DMS 273 treated with DMSO at 0.1 percent for 48 hours (cell line): ENCODE data around the gene SZRD1.

Experiments used
- DNase-seq: peaks from one replicate; lab custom pipeline; 2025; lab: John Stamatoyannopoulos, UW

The SZRD1 gene

DNA sequence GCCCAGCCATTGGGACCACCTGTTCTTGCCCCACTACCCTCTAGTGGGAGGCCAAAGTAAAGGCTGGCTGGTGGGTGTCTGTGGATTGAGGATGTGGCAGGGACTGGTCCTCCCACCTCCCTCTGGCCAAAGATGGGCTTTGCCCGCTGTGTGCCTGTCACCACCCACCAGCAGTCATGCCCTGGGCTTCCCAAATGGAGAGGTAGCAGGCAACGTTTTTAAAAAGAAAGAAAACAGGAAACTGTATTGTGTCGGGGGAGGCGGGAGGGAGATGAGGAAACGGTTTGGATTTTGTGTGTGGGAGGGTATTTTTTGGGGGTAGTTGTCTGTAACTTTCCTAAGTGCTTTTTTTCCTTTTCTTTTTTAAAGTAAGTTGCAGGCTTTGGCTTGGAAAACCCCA lies 30.1 kb downstream of the SZRD1 start:
- DNase-seq: no peak

DNA sequence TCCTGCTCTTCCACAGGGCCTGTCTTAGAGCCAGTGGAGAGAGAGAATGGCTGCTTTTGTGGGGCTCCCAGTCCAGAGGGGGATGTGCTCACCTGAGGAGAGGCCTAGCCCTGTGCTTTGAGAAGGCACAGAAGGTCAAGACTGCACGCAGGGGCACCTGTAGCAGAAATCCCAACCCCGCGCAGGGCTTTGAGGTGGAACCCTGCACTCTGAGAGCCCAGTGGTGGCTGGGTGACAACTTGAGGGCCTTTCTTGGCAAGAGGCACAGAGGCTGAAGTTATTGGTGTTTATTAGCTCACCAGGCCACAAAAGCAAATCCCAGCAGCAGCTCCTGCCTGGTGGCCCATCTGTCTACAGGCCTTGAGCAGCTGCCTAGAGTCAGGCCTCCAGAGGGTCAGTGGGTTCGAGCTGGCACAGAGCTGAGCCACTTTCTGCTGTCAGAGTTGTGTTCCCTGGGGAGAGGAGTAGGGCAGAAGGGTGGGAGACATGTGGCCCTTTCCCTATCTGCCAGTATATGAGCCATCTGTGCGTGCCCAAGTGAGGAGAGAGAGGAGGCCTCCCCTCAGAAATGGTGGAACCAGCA lies 31.4 kb downstream of the SZRD1 start:
- peak; percentile 97 for DNase-seq

DNA sequence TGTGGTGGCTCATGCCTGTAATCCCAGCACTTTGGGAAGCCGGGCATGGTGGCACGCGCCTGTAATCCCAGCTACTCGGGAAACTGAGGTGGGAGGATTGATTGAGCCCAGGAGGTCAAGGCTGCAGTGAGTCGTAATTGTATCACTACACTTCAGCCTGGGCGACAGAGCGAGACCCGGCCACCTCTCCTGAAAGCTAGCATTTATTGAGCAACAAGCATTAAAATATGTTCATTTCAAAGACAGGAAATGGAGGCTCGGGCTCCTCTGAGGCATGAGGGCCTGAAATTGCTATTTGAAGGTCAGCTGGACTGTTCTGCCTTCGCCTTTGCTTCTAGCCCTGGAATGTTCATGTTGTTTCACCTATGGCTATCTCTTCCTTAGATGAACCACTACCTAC lies 35.7 kb downstream of the SZRD1 start:
- no peak for DNase-seq

DNA sequence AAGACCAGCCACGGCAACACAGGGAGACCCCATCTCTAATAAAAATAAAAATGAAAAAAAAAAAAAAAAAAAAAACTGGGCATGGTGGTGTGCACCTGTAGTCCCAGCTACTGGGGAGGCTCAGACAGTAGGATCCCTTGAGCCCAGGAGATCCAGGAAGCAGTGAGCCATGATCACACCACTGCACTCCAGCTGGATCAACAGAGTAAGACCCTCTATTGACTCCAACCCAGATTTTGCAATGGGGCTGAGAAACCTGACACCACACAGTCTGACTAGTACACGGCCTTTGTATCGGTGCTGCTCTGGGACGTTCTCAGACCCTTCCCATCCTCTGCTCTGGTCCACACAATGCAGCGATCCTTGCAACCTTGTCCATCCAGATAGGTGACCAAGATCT lies 38.4 kb downstream of the SZRD1 start:
- DNase-seq: no peak

DNA sequence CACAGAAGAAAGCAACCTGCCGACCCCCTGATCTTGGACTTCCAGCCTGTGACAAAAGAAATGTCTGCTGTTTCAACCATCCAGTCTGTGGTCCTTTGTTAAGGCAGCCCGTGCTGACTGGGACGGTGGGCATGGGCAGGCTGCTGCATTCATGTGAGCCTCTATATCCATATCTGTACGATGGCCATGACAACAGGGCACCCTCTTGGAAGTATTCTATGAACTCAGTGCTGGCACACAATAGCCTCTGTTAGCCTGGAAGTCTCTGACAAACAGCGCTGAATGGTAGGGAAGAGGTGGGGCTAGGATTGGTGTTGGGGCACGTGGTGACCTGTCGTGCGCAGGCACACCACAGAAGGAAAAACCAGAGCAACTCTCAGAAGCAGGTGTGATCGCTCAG lies 39.8 kb downstream of the SZRD1 start:
- DNase-seq: no peak

DNA sequence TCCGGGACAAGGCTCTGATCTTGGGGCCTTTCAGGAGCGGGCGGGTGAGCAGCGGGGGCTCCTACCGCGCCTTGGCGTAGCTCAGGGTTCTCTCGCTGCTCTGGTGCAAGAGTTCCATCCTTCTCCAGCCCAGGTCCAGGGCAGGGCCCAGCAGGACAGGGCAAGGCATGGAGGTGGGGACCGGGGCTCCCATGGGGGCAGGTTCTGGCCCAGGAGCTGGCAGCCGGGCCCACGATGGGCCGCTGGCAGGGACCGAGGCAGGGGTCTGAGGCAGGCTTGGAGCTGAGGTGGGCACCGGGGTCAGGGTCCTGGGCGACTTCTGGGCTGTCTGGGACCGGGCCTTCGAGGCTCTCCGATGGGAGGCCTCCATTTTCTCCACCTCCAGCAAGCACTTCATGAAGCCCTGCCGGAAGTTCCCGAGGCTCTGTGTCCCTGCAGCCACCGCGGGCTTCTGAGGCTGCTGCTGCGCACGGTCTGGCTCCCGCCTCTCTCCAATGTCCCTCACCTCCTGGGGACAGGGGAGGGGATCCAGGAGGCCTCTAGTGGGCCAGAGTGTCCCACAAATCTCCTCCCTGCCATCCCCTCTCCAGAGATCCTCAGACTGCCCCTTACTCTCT lies 42.6 kb downstream of the SZRD1 start:
- DNase-seq: no peak

DNA sequence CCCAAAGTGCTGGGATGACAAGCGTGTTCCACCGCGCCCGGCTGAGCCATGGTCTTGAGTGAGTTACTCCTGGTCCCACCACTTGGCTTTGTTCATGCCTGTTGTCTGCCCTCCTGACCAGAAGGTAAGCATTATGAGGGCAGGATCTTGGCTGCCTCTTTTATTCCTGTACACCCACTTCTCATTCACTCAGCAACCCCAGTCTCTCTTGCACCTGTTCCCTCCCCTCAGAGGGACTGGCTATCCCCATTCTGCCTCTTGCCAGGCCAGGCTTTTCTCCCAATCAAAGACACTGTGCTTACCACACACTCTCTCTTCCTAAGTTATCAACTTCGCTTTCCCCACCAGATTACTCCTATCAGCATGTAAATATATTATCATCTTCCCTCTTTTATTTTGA lies 43.8 kb downstream of the SZRD1 start:
- DNase-seq: no peak

DNA sequence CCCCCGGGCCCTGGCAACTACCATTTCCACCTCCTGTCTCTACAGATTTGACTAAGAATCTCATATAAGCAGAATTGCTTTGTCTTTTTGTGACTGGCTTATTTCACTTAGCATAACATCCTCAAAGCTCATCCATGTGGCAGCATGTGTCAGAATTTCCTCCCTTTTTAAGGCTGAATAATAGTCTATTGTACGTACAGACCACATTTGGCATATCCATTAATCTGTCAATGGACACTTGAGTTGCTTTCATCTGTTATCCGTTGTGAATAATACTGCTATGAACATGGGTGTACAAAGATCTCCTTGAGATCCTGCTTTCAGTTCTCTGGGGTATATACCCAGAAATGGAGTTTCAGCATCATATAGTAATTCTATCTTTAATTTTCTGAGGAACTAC lies 46.1 kb downstream of the SZRD1 start:
- DNase-seq: no peak

DNA sequence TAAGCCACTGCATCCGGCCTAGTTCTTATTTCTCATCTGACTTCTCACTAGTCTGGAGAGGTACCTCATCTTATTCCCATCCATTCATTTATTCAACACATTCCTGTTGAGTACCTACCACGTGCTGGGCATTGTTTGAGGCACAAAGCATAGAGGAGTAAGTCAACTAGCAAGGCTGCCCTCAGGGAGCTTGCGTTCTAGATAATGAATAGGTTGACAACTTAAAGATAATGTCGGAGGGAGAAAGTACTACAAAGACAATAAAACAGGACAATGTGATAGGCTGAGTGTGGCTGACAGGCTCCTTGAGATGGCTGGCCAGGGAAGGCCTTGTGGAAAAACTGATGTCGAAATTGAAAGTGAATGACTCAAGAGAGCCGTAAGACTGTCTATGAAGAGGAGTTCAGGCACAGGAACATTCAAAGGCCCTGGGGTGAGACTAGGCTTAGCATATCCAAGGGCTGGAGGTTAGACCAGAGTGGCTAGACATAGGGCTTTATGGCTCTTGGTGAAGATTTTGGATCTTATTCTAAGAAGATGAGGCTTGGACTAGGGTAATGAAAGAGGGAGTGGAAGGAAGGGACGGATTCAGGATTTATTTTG lies 51.9 kb downstream of the SZRD1 start:
- no peak for DNase-seq

DNA sequence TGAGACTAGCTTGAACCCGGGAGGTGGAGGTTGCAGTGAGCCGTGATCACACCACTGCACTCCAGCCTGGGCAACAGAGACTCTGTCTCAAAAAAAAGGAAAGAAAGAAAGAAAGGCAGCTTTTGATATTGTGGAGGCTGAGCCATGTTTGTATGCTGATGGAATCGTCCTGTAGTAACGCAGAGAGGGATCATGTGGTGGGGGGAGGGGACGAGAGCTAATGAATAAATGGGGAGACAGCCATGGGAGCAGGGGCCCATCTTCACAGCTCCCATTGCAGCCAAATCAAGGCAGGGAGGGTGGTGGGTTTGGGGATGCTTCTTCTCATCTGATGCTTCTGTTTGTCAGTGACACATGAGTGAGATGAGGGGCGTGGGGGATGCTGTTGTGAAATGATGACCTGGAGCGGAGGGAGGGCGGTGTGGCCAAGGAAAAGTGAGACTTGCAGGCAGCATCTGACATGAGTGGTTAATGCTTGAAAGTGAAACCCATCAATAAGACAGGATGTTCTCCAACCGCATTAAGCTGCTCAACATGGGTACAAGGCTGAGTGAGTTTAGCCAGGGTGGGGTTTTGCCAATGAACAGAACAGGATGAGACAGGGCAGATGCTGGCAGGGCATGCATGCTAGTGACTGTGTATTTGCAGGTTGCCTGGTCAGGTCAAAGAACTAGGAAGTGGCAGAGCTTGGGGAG lies 53.5 kb downstream of the SZRD1 start:
- no peak for DNase-seq

DNA sequence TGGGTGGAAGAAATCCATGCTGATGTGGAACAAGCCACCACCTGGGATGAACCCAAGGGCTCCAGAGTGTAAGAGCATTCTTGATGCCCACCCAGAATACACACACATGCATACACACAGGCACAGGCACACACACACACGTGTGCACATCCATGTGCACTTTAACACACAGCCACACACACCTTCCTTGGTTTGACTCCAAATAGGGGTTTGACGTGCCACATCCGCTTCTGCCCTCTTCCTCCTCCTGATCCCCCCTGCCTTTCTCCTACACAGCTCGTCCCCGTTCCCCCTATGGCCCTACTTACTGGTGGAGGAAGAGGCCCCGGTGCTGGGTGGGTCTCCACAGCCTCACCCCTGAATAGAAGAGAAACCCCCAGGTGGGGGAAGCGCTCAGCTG lies 54.2 kb downstream of the SZRD1 start:
- DNase-seq: no peak

DNA sequence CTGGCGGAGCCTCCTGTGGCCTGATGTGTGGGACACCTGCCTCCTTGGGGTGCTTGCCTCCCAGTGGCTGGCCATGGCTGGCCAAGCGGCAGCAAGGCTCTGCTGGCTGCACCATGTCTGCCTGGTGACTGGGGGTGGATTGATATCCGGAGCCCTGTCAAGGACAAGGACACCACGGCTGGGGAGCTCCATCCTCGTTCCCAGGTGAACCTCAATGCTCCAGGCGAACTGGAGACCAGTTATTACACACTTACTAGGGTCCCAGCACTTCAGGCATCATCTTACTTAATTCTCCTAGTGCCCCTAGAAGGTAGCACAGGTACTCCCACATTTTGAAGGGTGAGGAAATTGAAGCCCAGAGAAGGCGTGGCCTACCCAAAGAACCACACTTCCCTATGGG lies 55.0 kb downstream of the SZRD1 start:
- no peak for DNase-seq

DNA sequence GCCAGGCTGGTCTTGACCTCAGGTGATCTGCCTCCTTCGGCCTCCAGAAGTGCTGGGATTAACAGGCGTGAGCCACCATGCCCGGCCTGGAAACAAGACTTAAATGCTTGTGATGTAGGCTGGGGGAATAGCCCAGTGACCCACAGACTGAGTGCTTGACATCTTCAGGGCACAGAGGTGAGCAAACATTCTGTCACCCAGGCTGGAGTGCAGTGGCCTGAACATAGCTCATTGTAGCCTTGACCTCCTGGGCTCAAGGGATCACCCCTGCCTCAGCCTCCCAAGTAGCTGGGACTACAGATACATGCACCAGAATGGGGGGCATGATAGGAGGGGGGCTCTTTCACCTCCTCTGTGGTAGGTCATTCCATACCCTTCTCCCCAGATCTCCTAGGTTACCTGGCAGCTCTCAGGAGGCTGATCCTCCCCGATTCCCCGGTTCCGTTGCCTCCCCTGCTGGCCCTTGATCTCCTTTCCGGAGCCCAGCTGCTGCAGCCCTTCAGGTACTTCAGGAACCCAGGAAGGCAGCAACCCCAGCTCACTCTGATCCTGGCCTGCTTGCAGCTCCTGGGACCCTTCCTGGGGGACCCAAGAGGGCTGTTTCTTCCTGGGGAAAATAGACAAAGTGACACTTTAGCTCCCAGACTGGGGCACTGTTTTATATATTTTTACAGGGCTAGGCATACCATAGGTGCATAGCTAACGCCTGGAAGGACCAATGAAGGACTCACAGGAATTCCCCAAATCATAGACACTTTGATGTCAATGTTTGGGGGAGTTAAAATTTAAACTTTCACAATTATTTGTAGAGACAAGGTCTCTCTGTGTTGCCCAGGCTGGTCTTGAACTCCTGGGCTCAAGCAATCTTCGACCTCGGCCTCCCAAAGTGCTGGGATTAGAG lies 58.3 kb downstream of the SZRD1 start:
- no peak for DNase-seq

DNA sequence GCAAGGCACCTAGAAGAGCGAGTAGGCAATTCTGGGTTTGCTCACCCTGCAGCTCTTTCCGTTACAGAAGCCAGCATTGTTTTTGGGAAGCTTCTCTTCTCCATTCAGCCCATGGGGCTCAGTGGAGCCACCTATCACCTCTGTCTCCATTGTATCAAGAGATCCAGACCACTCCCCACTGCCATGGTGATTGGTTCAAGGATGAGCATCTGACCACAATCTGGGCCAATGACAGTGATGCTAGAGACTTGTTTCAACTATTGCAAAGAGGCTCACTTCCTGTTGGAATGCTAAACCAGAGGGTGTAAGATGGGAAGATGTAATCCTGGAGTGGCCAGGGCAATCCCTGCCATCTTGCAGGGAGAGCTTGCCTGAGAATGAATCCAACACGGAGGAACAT lies 63.6 kb downstream of the SZRD1 start:
- DNase-seq: no peak

DNA sequence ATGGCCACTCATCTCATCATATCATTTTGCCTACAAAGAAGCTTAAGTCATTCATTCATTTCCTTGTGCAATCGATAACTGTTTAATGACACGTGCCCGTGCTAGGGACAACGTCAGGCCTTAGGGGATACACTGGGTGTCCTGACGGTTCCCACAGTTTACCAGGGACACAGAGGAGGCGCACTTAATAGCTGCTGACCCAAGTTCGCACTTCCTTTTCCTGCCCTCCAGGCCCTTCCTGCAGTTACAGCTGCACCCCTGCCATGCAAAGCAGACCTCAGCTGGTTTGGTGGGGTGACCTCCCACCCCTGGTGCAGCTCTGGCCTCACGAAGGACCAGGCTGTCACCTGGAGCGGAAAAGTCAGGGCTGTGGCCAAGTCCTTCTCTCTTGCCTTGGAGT lies 66.0 kb downstream of the SZRD1 start:
- DNase-seq: no peak

DNA sequence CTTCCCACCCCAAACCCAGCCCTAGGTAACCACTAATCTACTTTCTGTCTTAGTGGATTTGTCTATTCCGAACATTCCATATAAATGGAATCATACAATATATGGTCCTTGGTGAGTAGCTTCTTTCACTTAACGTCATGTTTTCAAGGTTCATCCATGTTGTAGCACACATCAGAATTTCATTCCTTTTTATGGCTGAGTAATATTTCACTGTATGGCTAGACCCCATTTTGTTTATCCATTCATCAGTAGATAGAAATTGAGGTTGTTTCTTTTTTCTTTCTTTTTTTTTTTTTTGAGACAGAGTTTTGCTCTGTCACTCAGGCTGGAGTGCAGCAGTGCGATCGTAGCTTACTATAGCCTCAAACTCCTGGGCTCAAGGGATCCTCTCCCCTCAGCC lies 67.0 kb downstream of the SZRD1 start:
- no peak for DNase-seq

DNA sequence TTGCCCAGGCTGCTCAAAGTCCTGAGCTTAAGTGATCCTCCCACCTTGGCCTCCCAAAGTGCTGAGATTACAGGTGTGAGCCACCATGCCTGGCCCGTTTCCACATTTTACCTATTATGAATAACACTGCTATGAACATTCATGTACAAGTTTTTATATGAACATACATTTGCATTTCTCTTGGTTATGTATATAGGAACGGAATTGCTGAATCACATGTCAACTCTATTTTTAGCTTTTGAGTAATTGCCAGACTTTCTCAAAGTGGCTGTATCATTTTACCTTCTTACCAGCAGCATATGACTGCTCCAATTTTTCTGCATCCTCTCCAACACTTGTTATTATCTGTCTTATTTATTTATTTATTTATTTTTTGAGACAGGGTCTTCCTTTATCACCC lies 67.5 kb downstream of the SZRD1 start:
- DNase-seq: no peak

DNA sequence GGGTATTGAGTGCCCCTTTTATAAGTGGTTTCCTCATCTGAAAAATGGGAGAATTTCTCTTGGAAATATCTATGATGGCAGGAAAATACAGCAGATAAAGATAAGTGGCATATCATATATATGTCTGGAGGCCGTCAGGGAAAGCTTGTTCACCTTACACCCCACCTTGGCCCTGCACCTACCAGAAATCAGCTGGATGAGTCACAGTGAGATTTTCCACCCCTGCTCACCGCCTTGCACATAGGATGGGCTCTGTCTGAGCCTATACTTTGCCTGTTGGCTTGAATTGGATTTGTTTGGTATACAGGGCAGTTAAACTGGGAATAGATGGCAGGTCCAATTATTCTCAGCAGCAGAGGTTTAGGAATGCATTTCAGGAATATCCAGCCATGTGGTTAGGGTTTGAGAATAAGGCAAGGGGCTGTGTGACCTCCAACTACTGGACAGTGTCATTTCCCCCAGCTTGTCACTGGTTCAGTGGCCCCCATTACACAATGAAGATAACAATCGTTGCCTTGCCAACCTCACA lies 70.0 kb downstream of the SZRD1 start, which contains the start of gene SPATA21:
Gene SPATA21, minus strand, starts transcription at position 479 of the 529 bp plus-strand sequence. CDS start 6,053 bp downstream, outside the sequence.
- DNase-seq: no peak

DNA sequence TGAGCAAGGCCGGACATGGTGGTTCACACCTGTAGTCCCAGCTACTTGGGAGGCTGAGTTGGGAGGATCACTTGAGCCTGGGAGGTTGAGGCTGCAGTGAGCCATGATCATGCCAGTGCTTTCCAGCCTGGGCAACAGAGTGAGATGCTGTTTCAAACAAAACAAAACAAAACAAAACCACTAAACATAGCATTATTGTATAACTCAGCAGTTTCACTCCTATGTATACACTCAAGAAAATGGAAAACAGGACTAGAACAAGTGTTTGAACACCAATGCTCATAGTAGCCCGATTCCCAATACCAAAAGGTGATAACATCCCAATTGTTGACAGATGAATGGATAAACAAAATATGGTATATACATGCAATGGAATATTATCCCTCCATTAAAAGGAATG lies 71.5 kb downstream of the SZRD1 start:
- DNase-seq: no peak

DNA sequence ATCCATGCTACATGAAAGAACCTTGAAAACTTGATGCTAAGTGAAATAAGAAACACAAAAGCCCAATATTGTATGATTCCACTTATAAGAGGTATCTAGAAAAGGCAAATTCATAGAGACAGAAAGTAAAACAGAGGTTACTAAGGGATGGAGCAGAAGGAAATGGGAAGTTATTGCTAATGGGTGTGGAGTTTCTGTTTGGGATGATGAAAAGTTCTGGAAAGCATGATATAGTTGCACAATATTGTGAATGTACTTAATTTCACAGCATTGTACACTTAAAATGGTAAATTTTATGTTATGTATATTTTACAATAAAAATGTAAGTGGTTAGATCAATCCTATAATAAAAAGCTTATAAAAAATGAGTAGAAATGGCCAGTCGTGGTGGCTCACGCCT lies 71.9 kb downstream of the SZRD1 start:
- DNase-seq: no peak

DNA sequence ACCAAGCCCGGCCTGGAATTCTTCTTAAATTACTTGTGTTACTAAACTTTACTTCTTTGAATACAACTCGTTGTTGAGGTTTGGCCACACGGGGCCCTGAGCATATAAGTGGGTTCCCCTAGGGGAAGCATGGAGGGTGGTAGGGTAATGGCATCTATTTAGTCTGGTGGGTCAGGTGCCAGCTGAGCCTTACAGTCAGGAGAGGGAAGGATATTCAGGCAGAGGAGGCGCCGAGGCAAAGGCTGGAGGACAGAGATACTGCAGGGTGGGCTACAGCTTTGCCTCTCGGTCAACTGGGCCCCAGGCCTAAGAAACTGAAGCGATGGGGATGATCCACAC lies 73.1 kb downstream of the SZRD1 start:
- no peak for DNase-seq
